GM12865 (cell line): Measurements from ENCODE around the gene AKR1B1.
"Not testable (repeated sequence)": the region's sequence is repeated elsewhere in the genome, so short reads cannot be mapped to it uniquely, and the experiment has no call there.

Source experiments
- DNase-seq: peaks from one replicate; pipeline ENCODE4 v3.0.0; 2010; ENCODE audit warnings: low read depth
- H3K4me3 ChIP-seq: 2 replicates; pipeline ENCODE4 v1.5.1; 2011; ENCODE audit warnings: mild to moderate bottlenecking, low read depth, low read length, control low read depth
- CTCF ChIP-seq: IDR thresholded peaks from 2 replicates; pipeline ENCODE4 v1.5.1; 2011; ENCODE audit warnings: low read length, control low read depth, low read depth, inconsistent platforms; ENCODE audit not compliant: insufficient read depth; ENCODE audit errors: missing control alignments

Gene AKR1B1

GRCh38 chr7:134495546-134495945 lies 36.6 kb upstream of the AKR1B1 start:
- no peak for TF ChIP-seq CTCF
- no peak overlapping the region for H3K4me3 ChIP-seq
- DNase-seq = no peak

GRCh38 chr7:134493091-134493490 lies 34.2 kb upstream of the AKR1B1 start:
- no peak for DNase-seq
- H3K4me3 ChIP-seq = no peak overlapping the region
- no peak for TF ChIP-seq CTCF

DNA sequence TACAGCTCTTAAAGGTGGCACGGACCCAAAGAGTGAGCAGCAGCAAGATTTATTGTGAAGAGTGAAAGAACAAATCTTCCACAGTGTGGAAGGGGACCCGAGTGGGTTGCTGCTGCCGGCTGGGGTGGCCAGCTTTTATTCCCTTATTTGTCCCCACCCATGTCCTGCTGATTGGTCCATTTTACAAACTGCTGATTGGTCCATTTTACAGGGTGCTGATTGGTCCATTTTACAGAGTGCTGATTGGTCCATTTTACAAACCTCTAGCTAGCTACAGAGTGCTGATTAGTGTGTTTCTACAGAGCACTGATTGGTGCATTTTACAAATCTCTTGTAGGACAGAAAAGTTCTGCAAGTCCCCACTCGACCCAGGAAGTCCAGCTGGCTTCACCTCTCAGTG lies 28.8 kb upstream of the AKR1B1 start:
- not testable (repeated sequence) for DNase-seq, H3K4me3 ChIP-seq

DNA sequence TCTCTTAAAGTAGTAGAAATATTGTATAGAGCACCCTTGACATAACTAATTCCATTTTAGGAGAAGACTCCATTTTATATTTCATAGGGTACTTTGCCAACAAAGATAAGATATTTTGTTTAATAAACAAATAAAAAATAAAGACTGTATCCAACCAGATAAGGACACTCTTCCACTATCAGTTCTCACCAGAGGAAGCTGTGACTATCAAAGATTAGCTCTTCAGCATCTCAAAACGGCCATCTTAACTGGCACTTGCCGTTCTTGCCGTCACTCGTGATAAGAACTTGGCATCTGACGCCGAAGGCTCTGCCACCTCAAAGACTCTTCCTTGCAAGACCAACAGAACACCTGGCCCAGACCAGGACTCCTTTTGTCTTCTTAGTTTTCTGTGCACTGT lies 26.3 kb upstream of the AKR1B1 start:
- no peak for DNase-seq
- no peak overlapping the region for H3K4me3 ChIP-seq
- no peak for TF ChIP-seq CTCF

DNA sequence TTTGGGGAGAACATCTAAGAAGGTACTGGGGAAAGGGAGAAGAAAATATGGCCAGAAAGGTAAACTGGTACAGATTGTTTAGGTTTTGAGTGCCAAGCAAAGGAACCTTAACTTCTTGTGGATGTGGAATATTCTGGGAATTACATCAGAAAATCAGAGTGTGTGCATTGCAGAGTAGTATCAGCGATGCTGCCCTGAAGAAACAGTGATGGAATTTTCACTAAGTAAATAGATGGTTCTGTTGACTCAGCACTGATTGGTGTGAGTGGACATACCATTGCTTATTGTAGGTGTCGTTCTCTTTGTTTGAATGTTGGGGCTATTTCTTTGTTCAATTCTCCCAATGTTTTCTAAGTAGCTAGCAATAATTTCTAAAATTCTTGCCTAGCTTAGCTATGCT lies 24.4 kb upstream of the AKR1B1 start:
- TF ChIP-seq CTCF = no peak
- DNase-seq = no peak
- H3K4me3 ChIP-seq = no peak overlapping the region

DNA sequence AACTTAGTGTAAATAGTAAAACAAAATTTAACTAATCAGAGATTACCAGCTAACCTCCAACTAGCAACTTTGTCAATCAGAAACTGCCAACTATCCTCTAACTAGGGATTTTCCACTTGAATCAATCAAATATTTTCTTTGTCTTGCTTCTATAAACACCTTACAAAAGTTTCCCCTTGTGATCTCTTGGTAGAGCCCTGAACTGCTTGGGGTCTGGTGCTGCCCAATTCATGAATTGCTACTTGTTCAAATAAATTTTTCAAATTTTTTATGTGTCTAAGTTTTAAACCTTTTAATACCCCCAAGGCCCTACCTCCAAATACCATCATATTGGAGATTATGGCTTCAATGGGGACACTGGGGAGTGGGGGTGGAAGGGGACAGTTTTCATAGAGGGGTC lies 24.0 kb upstream of the AKR1B1 start:
- no peak for DNase-seq
- TF ChIP-seq CTCF = no peak
- H3K4me3 ChIP-seq = no peak overlapping the region

- no peak for DNase-seq
- TF ChIP-seq CTCF = no peak
- H3K4me3 ChIP-seq = no peak overlapping the region
Observed at GRCh38 chr7:134481167-134481566, 22.3 kb upstream of the AKR1B1 start.

DNA sequence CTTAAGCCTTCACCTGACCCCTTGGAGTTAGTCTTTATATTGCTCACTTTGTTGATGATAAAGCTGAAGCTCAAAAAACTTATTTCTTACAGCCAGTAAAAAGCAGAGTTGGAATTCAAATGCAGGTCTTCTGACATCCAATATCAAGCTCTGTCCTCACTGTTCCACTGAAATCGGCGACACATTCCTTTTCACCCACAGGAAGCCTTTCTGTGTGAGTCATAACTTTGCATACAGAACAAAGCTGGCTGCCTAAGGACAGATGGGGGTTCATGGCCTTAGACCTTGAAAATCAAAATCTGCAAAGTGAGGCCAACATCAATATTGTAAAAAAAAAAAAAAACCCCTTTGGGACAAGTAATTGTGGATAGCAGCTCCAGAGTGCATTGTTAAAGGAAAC lies 21.8 kb upstream of the AKR1B1 start:
- H3K4me3 ChIP-seq = no peak overlapping the region
- TF ChIP-seq CTCF = no peak
- no peak for DNase-seq
